HepG2 (cell line): ENCODE results near the gene HAGH. TPM values are rescaled to one million over a fixed set of nuclear protein-coding genes. Genes with fewer than 3 reads are reported as not detected.
A peak's percentile ranks its signal among the peaks of the same experiment; 100 is the strongest.

Experiments
- DR1 ChIP-seq: sonication (generic); formaldehyde crosslinking; IDR thresholded peaks from 2 replicates; pipeline ENCODE4 v1.8.0; 2021; ENCODE audit warnings: mild to moderate bottlenecking, missing genetic modification reagents, inconsistent platforms
- DZIP1 ChIP-seq: sonication (generic); formaldehyde crosslinking; IDR thresholded peaks from 2 replicates; pipeline ENCODE4 v1.5.0; 2020; ENCODE audit warnings: mild to moderate bottlenecking, missing genetic modification reagents
- GMEB2 ChIP-seq: IDR thresholded peaks from 2 replicates; pipeline ENCODE4 v1.6.1; 2016; ENCODE audit warnings: missing biosample characterization, missing genetic modification reagents, low read depth
- HOXA3 ChIP-seq: sonication (generic); formaldehyde crosslinking; IDR thresholded peaks from 2 replicates; pipeline ENCODE4 v1.5.0; 2020; ENCODE audit warnings: missing genetic modification reagents
- MED13 ChIP-seq: sonication (generic); formaldehyde crosslinking; IDR thresholded peaks from 2 replicates; pipeline ENCODE4 v1.5.0; 2020; ENCODE audit warnings: missing genetic modification reagents
- PAWR ChIP-seq: sonication (generic); formaldehyde crosslinking; IDR thresholded peaks from 2 replicates; pipeline ENCODE4 v1.4.0; 2020; ENCODE audit warnings: missing genetic modification reagents, mild to moderate bottlenecking, borderline replicate concordance
- POLR2AphosphoS2 ChIP-seq: IDR thresholded peaks from 2 replicates; pipeline ENCODE4 v1.6.1; 2011; ENCODE audit warnings: low read depth, low read length, improper control_type of control experiment
- RAD51 ChIP-seq: fragments of 450-650 bp; IDR thresholded peaks from 2 replicates; pipeline ENCODE4 v1.6.1; 2016; ENCODE audit warnings: borderline replicate concordance
- REPIN1 ChIP-seq: sonication (generic); formaldehyde crosslinking; IDR thresholded peaks from 2 replicates; pipeline ENCODE4 v1.8.0; 2022; ENCODE audit warnings: missing genetic modification reagents, low read depth, mild to moderate bottlenecking, borderline replicate concordance
- SMARCE1 ChIP-seq: fragments of 450-650 bp; IDR thresholded peaks from 2 replicates; pipeline ENCODE4 v1.6.1; 2017; ENCODE audit warnings: borderline replicate concordance
- SPEN ChIP-seq: sonication (generic); formaldehyde crosslinking; IDR thresholded peaks from 2 replicates; pipeline ENCODE4 v1.5.1; 2020; ENCODE audit warnings: low read depth, mild to moderate bottlenecking, missing genetic modification reagents
- TBP ChIP-seq: sonication (generic); formaldehyde crosslinking; IDR thresholded peaks from 2 replicates; pipeline ENCODE4 v1.5.0; 2020; ENCODE audit warnings: missing genetic modification reagents
- TP53 ChIP-seq: sonication (generic); formaldehyde crosslinking; conservative IDR thresholded peaks from 2 replicates; pipeline ENCODE4 v1.4.0; 2020; ENCODE audit warnings: missing genetic modification reagents
- ZFAT ChIP-seq: sonication (generic); formaldehyde crosslinking; conservative IDR thresholded peaks from 2 replicates; pipeline ENCODE4 v1.8.1; 2023; ENCODE audit warnings: missing genetic modification reagents, inconsistent platforms
- ZFY ChIP-seq: sonication (generic); formaldehyde crosslinking; IDR thresholded peaks from 2 replicates; pipeline ENCODE4 v1.4.0; 2020; ENCODE audit warnings: missing genetic modification reagents
- ZNF512 ChIP-seq: sonication (generic); formaldehyde crosslinking; IDR thresholded peaks from 2 replicates; pipeline ENCODE4 v1.4.0; 2020; ENCODE audit warnings: mild to moderate bottlenecking, missing genetic modification reagents
- ZNF513 ChIP-seq: sonication (generic); formaldehyde crosslinking; conservative IDR thresholded peaks from 2 replicates; pipeline ENCODE4 v1.5.0; 2020; ENCODE audit warnings: missing genetic modification reagents
- ZNF574 ChIP-seq: sonication (generic); formaldehyde crosslinking; IDR thresholded peaks from 2 replicates; pipeline ENCODE4 v1.4.0; 2020; ENCODE audit warnings: missing genetic modification reagents
- ZNF605 ChIP-seq: sonication (generic); formaldehyde crosslinking; IDR thresholded peaks from 2 replicates; pipeline ENCODE4 v1.8.0; 2022; ENCODE audit warnings: mild to moderate bottlenecking, missing genetic modification reagents
- ZNF672 ChIP-seq: sonication (generic); formaldehyde crosslinking; IDR thresholded peaks from 2 replicates; pipeline ENCODE4 v1.8.1; 2022; ENCODE audit warnings: missing genetic modification reagents
- polyA plus RNA-seq, 8 experiments: library from polyadenylated mRNA; depleted of rRNA in 3 of 8; stranded (reverse) in 7 of 8; unstranded in 1 of 8; fragments of >200 nt; fragmentation: Illumina TruSeq in 4 of 8; extraction: Trizol in 4 of 8; gene quantifications; 2 replicates each; pipeline versions ENCODE4 v1.2.1 to v1.2.3, GENCODE V29; 2011 to 2016; ENCODE audit warnings: low read depth in 4 of 8, missing spikeins in 1 of 8, mixed read lengths in 1 of 8; ENCODE audit not compliant: insufficient read depth in 1 of 8
- total RNA-seq, 5 experiments: library from RNA; depleted of rRNA; stranded (reverse); fragments of >200 nt; fragmentation: Illumina TruSeq; extraction: Trizol; gene quantifications; 2 replicates each; pipeline ENCODE4 v1.2.3, GENCODE V29; 2016; ENCODE audit warnings: low read depth in 1 of 5

Gene HAGH
- total and polyA plus RNA-seq, 2 of the 13 experiments (the other 11 are each of a cell fraction or from before 2014, with no cell fraction given): 70.4 to 95.4 TPM

GRCh38 chr16:1794908-1795666 lies 31.5 kb downstream of the HAGH start (continued):
- TF ChIP-seq DZIP1 (CRISPR knock-in tag): no peak
- no peak for TF ChIP-seq REPIN1
- TF ChIP-seq ZFAT (CRISPR knock-in tag): no peak
- TF ChIP-seq ZNF605 (CRISPR knock-in tag): no peak
- no peak for TF ChIP-seq GMEB2 (CRISPR knock-in tag)
- TF ChIP-seq PAWR (CRISPR knock-in tag): no peak
- TF ChIP-seq SMARCE1: no peak
- TF ChIP-seq ZFY: peak; percentile 13; the same call in 1 of the 2 replicates
- TF ChIP-seq ZNF512 (CRISPR knock-in tag): no peak
- TF ChIP-seq POLR2AphosphoS2: peak; percentile 63; the same call in 1 of the 2 replicates
- peak; percentile 19; the same call in 1 of the 2 replicates for TF ChIP-seq ZNF574 (CRISPR knock-in tag)
- no peak for TF ChIP-seq MED13
- no peak for TF ChIP-seq ZNF672 (CRISPR knock-in tag)
- TF ChIP-seq DR1: no peak
- peak; percentile 36; the same call in 1 of the 2 replicates for TF ChIP-seq SPEN (CRISPR knock-in tag)
- no peak for TF ChIP-seq ZNF513 (CRISPR knock-in tag)
- TF ChIP-seq HOXA3 (CRISPR knock-in tag): 0 out of 2 replicates have a peak, but pooled peaks have one; percentile 27
- no peak for TF ChIP-seq TP53
- no peak for TF ChIP-seq RAD51
- no peak for TF ChIP-seq TBP
